Nephron progenitor cell (in vitro differentiated cells): Measurements from ENCODE around the gene NR1I2.

Source experiments
- DNase-seq: peaks from one replicate; pipeline ENCODE4 v3.0.0; 2021
- H3K27ac Mint-ChIP-seq: 2 replicates; pipeline ENCODE4 v1.8.0; 2021; ENCODE audit warnings: mild to moderate bottlenecking, moderate library complexity, mixed read lengths
- H3K27me3 Mint-ChIP-seq: 2 replicates; pipeline ENCODE4 v1.8.0; 2021; ENCODE audit warnings: mild to moderate bottlenecking, low read depth, mixed read lengths; ENCODE audit not compliant: poor library complexity
- H3K36me3 Mint-ChIP-seq: 2 replicates; pipeline ENCODE4 v1.8.0; 2021; ENCODE audit warnings: low read depth, mixed read lengths
- H3K4me1 Mint-ChIP-seq: 2 replicates; pipeline ENCODE4 v1.8.0; 2021; ENCODE audit warnings: mixed read lengths
- H3K4me3 Mint-ChIP-seq: 2 replicates; pipeline ENCODE4 v1.8.0; 2021; ENCODE audit warnings: mild to moderate bottlenecking, moderate library complexity, mixed read lengths
- H3K9me3 Mint-ChIP-seq: 2 replicates; pipeline ENCODE4 v1.8.0; 2021; ENCODE audit warnings: mild to moderate bottlenecking, moderate library complexity, mixed read lengths
- CTCF ChIP-seq: fragments of 200-600 bp; sonication (generic); IDR thresholded peaks from 2 replicates; pipeline ENCODE4 v1.5.0; 2021; ENCODE audit warnings: antibody characterized with exemption

The NR1I2 gene

GRCh38 chr3:119779731-119780383, 2.0 kb upstream of the NR1I2 start:
- no peak for TF ChIP-seq CTCF
- Mint-ChIP-seq H3K4me3 (no peak overlapping the region), H3K36me3 (peaks cover 9% of the 10 kb centered on the region)

GRCh38 chr3:119782460-119782859, 559 bp downstream of the NR1I2 start:
- DNase-seq = no peak
- Mint-ChIP-seq H3K36me3 (no peaks in the 10 kb centered on the region), H3K9me3 (peaks cover under 1% of the 10 kb centered on the region), H3K4me3 (no peak overlapping the region), H3K4me1 (peaks cover 20% of the 10 kb centered on the region), H3K27me3 (no peaks in the 10 kb centered on the region), H3K27ac (no peak overlapping the region)
- TF ChIP-seq CTCF = no peak

More at GRCh38 chr3:119779731-119780383, 2.0 kb upstream of the NR1I2 start:
- Mint-ChIP-seq H3K9me3 (peaks cover 21% of the 10 kb centered on the region), H3K4me1 (peaks cover 20% of the 10 kb centered on the region), H3K27ac (peak overlapping the region; percentile 48), H3K27me3 (no peaks in the 10 kb centered on the region)
- no peak for DNase-seq

GRCh38 chr3:119783255-119783654, 1.4 kb downstream of the NR1I2 start:
- no peak overlapping the region for H3K4me3 Mint-ChIP-seq
- DNase-seq = no peak
- H3K27me3 Mint-ChIP-seq = no peaks in the 10 kb centered on the region
- no peaks in the 10 kb centered on the region for H3K9me3 Mint-ChIP-seq
- H3K36me3 Mint-ChIP-seq = no peaks in the 10 kb centered on the region
- H3K4me1 Mint-ChIP-seq = peaks cover 20% of the 10 kb centered on the region
- no peak overlapping the region for H3K27ac Mint-ChIP-seq
- TF ChIP-seq CTCF = no peak

- no peak for TF ChIP-seq CTCF
- DNase-seq = no peak
- peaks cover 20% of the 10 kb centered on the region for H3K4me1 Mint-ChIP-seq
- peak overlapping the region; percentile 10 for H3K27ac Mint-ChIP-seq
- H3K27me3 Mint-ChIP-seq = no peaks in the 10 kb centered on the region
- no peaks in the 10 kb centered on the region for H3K9me3 Mint-ChIP-seq
- H3K4me3 Mint-ChIP-seq = no peak overlapping the region
- no peaks in the 10 kb centered on the region for H3K36me3 Mint-ChIP-seq
Observed at GRCh38 chr3:119783883-119784282, 2.0 kb downstream of the NR1I2 start.

GRCh38 chr3:119786409-119786808, 4.5 kb downstream of the NR1I2 start:
- Mint-ChIP-seq H3K4me3 (no peak overlapping the region), H3K9me3 (peaks cover 4% of the 10 kb centered on the region), H3K27ac (no peak overlapping the region), H3K27me3 (peaks cover 4% of the 10 kb centered on the region), H3K4me1 (peaks cover 3% of the 10 kb centered on the region), H3K36me3 (no peaks in the 10 kb centered on the region)
- DNase-seq = no peak
- TF ChIP-seq CTCF = no peak

GRCh38 chr3:119790369-119790768, 8.5 kb downstream of the NR1I2 start:
- peaks cover 7% of the 10 kb centered on the region for H3K27me3 Mint-ChIP-seq
- H3K27ac Mint-ChIP-seq = no peak overlapping the region
- H3K4me1 Mint-ChIP-seq = peaks cover 6% of the 10 kb centered on the region
- no peak overlapping the region for H3K4me3 Mint-ChIP-seq
- no peak for DNase-seq
- H3K9me3 Mint-ChIP-seq = peaks cover 4% of the 10 kb centered on the region
- no peaks in the 10 kb centered on the region for H3K36me3 Mint-ChIP-seq
- TF ChIP-seq CTCF = no peak
